Liver (tissue), 3 donors: ENCODE results near the gene SPATA22.

Source experiments
- CTCF ChIP-seq: fragments of 150-350 bp; IDR thresholded peaks from 2 replicates; pipeline ENCODE4 v1.5.1; 2017; ENCODE audit warnings: improper control_type of control experiment, low read depth, low read length; ENCODE audit not compliant: missing input control
- FOXA1 ChIP-seq: IDR thresholded peaks from 2 replicates; pipeline ENCODE4 v1.6.1; 2016; ENCODE audit warnings: antibody characterized with exemption
- FOXA2 ChIP-seq: IDR thresholded peaks from 2 replicates; pipeline ENCODE4 v1.6.1; 2016; ENCODE audit warnings: antibody characterized with exemption
- JUND ChIP-seq, 2 donors: IDR thresholded peaks; 2 replicates each; pipeline ENCODE4 v1.6.1; 2016; ENCODE audit warnings: antibody characterized with exemption in 2 of 2
- MAX ChIP-seq: IDR thresholded peaks from 2 replicates; pipeline ENCODE4 v1.6.1; 2016; ENCODE audit warnings: antibody characterized with exemption
- REST ChIP-seq: IDR thresholded peaks from 2 replicates; pipeline ENCODE4 v1.6.1; 2016; ENCODE audit warnings: antibody characterized with exemption, mild to moderate bottlenecking
- SP1 ChIP-seq: IDR thresholded peaks from 2 replicates; pipeline ENCODE4 v1.6.1; 2018; ENCODE audit warnings: antibody characterized with exemption, mild to moderate bottlenecking
- TAF1 ChIP-seq: conservative IDR thresholded peaks from 2 replicates; pipeline ENCODE4 v1.6.1; 2016; ENCODE audit warnings: antibody characterized with exemption, mild to moderate bottlenecking
- YY1 ChIP-seq: IDR thresholded peaks from 2 replicates; pipeline ENCODE4 v1.6.1; 2016; ENCODE audit warnings: antibody characterized with exemption, mild to moderate bottlenecking
- ZBTB33 ChIP-seq: IDR thresholded peaks from 2 replicates; pipeline ENCODE4 v1.6.1; 2016; ENCODE audit warnings: antibody characterized with exemption
- donor health status: healthy.
- donor health status: healthy.

- TF ChIP-seq TAF1 (no peak), JUND (IDR thresholded peaks at IDR 0.05) (no peak), MAX (no peak), REST (no peak), CTCF (no peak), YY1 (no peak), FOXA1 (no peak), ZBTB33 (no peak), SP1 (no peak), FOXA2 (no peak)
These were observed 40.4 kb upstream of the SPATA22 start for GRCh38 chr17:3511852-3512504.
